Measurements from ENCODE around the gene CAPZB.
A peak's percentile ranks its signal among the peaks of the same experiment; 100 is the strongest.

Gene CAPZB

DNA sequence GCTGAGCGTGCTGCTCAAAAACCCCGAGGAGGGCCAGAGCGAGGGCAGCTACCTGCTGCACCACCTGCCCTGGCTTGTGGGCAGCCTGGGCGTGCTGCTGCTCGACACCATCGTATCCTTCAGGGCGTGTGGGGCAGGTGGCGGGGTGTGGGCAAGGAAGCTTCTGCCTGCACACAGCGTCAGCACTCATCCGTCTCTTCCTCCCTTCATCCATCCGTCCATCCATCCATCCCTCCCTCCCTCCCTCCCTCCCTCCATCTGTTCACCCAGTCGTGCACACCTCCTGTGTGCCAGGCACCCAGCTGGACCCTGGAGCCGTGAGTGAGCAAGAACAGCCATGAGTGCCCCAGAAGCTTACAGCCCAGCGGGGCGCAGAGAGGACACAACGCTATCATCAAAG is 158.0 kb downstream of the CAPZB start:
- DNase-seq (ENCODE audit: low read depth): no peak

GRCh38 chr1:19326748-19327065 is 158.6 kb downstream of the CAPZB start:
- no peak for DNase-seq (ENCODE audit: low read depth)

GRCh38 chr1:19325958-19326747 is 159.2 kb downstream of the CAPZB start:
- DNase-seq (ENCODE audit: low read depth): no peak

DNA sequence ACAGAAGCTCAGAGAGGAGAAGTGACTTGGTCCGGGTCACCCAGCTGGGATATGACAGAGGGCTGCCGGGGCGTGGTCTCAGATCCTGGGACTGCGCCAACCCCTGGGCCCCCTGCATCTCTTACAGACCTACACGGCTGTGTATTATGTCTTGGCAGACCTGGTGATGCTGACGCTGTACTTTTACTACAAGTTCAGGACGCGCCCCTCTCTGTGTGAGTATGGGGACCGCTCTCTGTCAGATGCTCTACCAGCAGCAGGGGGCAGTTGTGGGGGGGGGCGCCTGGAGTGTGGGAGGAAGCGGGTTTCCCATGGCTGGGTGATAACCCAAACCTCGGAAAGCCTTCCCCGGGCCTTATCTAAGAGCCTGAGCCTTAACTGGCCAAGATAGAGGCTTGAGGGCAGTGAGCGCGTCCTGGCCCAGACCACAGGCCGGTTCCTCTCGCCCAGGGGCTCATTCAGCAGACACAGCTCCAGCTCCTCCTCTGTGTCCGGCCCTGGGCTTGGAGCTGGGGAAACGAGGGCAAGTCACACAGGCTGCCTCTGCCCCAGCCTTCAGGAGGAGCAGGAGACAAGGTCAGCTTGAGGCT is 159.9 kb downstream of the CAPZB start:
- no peak for DNase-seq (ENCODE audit: low read depth)

- DNase-seq (ENCODE audit: low read depth): no peak
Measured at GRCh38 chr1:19324665-19324990, 160.7 kb downstream of the CAPZB start.

GRCh38 chr1:19323987-19324664 is 161.2 kb downstream of the CAPZB start:
- DNase-seq (ENCODE audit: low read depth): no peak

DNA sequence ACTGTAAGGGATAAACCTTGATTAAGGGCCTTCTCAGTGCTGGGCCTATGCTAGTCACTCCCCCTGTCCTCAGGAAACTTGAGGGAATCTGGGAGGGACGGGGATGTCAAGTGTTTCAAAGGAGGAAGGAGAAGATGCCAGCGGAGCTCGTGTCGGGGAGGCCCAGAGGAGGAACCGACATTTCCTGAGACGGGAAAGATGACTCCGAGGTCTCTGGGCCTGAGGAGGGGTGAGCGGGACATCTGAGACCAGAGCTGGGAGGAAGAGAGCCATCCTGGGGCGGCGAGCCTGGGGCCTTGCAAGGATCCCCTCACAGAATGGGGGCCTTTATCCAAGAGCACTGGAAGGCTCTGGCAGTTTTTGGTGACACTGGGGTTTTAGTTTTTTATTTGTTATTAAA is 162.9 kb downstream of the CAPZB start:
- no peak for DNase-seq (ENCODE audit: low read depth)

GRCh38 chr1:19321071-19321470 is 164.3 kb downstream of the CAPZB start:
- DNase-seq (ENCODE audit: low read depth): no peak

DNA sequence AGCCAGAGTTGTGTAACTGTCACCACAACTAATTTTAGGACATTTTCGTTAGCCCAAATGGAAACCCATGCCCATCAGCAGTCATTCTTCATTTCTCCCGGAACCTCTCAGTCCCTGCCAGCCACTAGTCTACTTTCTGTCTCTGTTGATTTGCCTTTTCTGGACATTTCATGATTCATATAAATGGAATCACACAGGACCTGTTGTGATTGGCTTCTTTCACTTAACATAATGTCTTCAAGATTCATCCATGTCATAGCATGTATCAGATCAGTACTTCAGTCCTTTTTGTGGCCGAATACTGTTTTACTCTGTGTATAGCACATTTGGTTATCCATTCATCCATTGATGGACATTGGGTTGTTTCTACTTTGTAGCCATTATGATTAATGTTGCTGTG is 166.1 kb downstream of the CAPZB start:
- no peak for DNase-seq (ENCODE audit: low read depth)

- DNase-seq (ENCODE audit: low read depth): no peak
Measured at GRCh38 chr1:19317126-19317910, 168.0 kb downstream of the CAPZB start.

DNA sequence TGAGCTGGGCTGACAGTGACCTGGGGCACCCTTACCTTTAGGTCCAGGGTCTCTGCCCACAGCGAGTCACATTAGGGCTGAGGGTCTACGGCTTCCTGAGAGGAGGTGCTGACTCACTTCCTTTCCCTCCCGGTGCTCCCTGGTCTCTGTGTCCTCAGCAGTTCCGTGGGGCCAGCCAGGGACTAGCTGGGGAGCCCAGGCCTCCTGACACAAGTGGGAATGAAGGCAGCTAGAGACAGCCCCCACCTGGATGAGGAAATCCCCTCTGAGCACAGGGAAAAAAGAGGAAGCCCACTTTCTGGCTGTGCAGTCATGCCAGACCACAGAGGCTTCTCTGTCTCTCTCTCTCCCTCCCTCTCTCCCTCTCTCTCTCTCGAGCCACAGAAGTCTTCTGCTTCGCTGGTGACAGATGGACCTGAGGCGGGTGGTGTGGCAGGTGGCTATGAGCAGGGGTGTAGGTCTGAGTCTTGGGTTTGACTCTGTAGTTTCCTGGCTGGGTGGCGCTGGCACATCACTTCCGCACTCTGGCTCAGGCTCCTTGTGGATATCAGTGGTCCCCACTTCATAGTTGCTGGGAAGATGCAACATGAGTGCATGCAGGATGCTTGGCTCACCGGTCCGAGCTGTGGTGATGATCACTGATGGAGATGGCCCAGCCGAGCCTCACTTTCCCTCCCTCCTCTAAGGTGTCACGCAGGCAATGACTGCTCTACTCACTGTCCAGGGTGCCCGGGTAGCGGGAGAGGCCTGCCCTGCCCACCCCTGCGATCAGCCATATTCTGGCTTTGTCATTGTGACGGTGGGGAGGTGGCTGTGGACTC is 169.8 kb downstream of the CAPZB start:
- DNase-seq (ENCODE audit: low read depth): no peak

DNA sequence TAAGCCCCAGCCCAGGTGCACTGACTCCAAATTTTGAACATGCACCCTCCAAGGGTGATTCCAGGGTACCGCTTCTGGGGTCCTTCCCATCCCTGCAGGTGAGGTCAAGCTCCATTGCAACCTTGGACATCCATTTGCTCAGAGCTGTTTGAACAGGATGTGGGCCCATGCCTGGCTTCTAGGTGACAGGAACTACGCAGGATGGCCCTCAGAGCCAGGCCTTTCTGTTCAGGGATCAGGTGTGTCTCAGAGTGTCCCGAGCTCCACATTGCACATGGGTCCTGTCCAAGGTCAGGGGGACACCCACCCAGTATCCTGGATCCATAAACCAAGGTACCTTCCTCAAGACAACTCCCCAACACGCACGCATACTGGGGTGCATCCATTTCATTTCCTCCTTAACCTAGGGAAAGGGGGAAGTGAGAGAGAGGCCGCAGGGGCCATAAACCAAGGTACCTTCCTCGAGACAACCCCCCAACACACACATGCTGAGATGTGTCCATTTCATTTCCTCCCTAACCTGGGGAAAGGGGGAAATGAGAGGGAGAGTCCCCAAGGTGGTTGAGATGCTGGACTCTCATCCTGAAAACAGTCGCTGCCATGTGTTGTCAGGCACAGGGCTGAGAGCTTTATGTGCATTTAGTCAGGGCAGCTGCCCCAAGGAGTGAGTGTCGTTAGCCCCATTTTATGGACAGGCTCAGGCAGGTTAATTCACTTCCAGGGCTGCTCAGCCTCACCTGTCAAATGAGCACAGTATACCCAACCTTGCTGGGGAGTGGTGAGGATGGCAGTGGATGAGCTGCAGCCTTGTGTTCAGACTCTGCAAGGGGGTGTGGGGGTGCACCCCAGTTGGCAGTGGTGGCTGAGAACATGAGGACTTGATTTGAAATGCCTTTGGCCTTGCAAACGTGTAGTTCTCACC is 171.1 kb downstream of the CAPZB start:
- DNase-seq (ENCODE audit: low read depth): no peak

DNA sequence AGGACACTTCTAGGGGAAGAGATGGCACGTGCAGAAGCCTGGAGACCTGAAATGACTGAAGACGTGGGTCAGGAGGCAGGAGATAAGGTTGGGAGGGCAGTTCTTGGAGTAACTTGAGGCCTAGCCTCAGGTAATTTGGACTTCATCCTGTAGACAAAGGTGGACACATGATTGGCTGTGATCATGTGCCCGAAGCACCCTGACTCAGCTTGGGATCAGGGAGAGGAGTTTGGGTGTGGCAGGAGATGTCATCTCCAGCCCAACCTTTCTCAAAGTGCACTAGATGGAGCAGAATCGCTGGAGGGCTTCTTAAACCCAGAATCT is 171.7 kb downstream of the CAPZB start:
- no peak for DNase-seq (ENCODE audit: low read depth)

GRCh38 chr1:19312782-19313635 is 172.3 kb downstream of the CAPZB start:
- DNase-seq (ENCODE audit: low read depth): no peak

- DNase-seq (ENCODE audit: low read depth): peak; percentile 60
Measured at GRCh38 chr1:19311931-19312781, 173.2 kb downstream of the CAPZB start, which contains the start of the genes AKR7A2 and SLC66A1. AKR7A2 (minus strand) TSS chr1:19312144; CDS start chr1:19312124, 20 bp downstream. SLC66A1 (plus strand) TSS chr1:19312326; CDS start chr1:19317678, 5,352 bp downstream.

DNA sequence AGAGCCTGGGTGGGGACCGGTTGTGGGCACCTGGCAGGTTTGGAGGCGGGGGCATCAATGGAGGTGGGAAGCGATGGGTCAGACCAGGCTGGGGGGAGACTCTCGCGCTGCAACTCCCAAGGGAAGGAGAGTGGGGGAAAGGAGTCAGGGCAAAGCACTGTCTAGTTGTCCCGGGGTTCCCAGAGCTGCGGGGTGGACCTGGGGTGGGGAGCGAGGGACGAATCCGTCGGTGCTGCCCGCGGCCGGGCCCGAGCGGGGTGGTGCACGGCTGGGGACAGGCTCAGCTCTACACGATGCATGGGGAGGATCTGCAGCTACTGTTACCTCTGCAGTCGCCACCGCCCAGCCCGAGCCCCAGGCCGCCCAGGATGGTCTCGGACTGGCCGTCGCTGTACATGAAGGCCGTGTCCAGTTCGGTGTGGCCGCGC is 173.8 kb downstream of the CAPZB start:
- DNase-seq (ENCODE audit: low read depth): no peak

DNA sequence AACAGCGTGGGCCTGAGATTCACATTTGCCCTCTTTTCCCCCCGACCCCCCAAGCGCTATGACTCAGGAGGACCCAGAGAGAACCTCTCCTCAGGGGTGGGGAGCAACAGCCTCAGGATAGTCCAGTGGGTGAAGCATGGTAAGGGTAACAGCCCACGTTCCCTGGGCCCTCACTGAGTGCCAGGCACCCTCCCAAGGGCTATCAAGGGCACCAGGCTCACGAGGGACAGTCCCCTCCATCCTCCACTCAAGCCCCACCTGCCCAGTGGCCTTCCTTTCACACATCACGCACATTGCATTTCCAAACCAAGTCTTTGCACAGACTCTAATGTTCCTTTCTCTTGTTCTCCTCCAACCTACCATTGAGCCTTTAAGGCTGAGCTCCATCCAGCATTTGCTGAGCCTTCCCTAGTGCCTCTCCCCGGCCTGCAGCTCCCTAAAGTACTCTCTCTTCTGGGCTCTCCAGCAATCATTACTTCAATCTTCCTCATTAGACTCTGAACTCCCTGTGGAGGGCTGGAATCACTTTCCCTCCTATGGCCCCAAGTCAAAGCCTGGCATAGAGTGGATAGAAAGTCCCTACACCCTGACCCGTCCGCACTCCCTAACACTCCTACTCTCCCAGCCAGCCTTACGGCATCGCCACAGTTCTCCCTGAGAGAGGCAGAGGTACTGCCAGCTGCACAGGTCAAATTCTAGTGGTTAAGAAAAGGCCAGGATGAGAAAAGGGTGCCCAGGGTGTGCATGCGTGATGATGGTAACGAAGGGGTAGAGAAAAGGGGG is 174.4 kb downstream of the CAPZB start:
- DNase-seq (ENCODE audit: low read depth): no peak

DNA sequence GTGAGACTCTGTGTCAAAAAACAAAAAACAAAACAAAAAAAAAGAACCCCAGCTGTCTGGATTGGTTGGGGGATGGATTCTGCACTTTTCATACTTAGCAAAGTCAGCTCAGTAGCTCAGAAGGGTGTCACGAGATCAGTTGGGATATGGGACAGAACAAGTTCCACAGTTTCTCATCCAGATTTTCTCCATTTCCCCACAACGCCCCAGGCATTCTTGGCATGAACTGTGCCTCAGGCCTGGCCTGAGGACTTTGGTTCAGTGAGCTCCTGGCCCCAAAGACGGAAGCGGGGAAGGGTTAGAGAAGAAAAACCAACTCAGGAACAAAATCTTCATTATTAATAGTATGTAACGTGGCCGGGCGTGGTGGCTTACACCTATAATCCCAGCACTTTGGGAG is 175.3 kb downstream of the CAPZB start:
- no peak for DNase-seq (ENCODE audit: low read depth)
